Calu3 (cell line): ENCODE results near the gene TMEM178B. TPM values are rescaled to one million over a fixed set of nuclear protein-coding genes. Genes with fewer than 3 reads are reported as not detected.

Experiments used
- BruUV-seq: library from RNA; stranded (reverse); fragments of 400-500 nt; replicated peaks from 2 replicates; lab custom pipeline; 2021; lab: Mats Ljungman, UMichigan
- CTCF ChIA-PET: fragments of 300-600 bp; sonication (Branson Sonifier 250); formaldehyde crosslinking; loops from one replicate; lab custom pipeline; 2022; ENCODE audit warnings: antibody characterized with exemption; lab: Charles Lee
- DNase-seq: peaks from one replicate; pipeline ENCODE4 v3.0.0; 2022
- H3K27ac Mint-ChIP-seq: one replicate; pipeline ENCODE4 v1.8.0; 2022; ENCODE audit warnings: mixed read lengths; ENCODE audit not compliant: unreplicated experiment
- H3K27me3 Mint-ChIP-seq: one replicate; pipeline ENCODE4 v1.8.0; 2022; ENCODE audit warnings: mixed read lengths; ENCODE audit not compliant: unreplicated experiment
- H3K36me3 Mint-ChIP-seq: one replicate; pipeline ENCODE4 v1.8.0; 2022; ENCODE audit warnings: mild to moderate bottlenecking, moderate library complexity, mixed read lengths; ENCODE audit not compliant: insufficient read depth, unreplicated experiment
- H3K4me1 Mint-ChIP-seq: one replicate; pipeline ENCODE4 v1.8.0; 2022; ENCODE audit warnings: mild to moderate bottlenecking, low read depth, mixed read lengths; ENCODE audit not compliant: unreplicated experiment
- H3K4me3 Mint-ChIP-seq: one replicate; pipeline ENCODE4 v1.8.0; 2022; ENCODE audit warnings: mild to moderate bottlenecking, low read depth, moderate library complexity, mixed read lengths; ENCODE audit not compliant: unreplicated experiment
- H3K9me3 Mint-ChIP-seq: one replicate; pipeline ENCODE4 v1.8.0; 2022; ENCODE audit warnings: low read depth, mixed read lengths; ENCODE audit not compliant: unreplicated experiment
- CTCF ChIP-seq: fragments of 200-600 bp; IDR thresholded peaks from one replicate; pipeline ENCODE4 v1.8.0; 2022; ENCODE audit warnings: antibody characterized with exemption; ENCODE audit not compliant: unreplicated experiment
- intact Hi-C: fragments of 100-400 bp; cut with micrococcal nuclease; formaldehyde crosslinking; loops from one replicate; pipeline ENCODE4 v1.10.0; 2022; ENCODE audit not compliant: unreplicated experiment
- total RNA-seq: library from RNA; stranded (reverse); gene quantifications from 2 replicates; pipeline ENCODE4 v1.2.3, GENCODE V29; 2022

TMEM178B gene
- total RNA-seq, 1 experiment from 2014 or later = 1.5 TPM

- Mint-ChIP-seq H3K27me3 (no peaks in the 10 kb centered on the region), H3K27ac (no peak overlapping the region), H3K4me3 (no peak overlapping the region), H3K36me3 (no peaks in the 10 kb centered on the region), H3K4me1 (no peaks in the 10 kb centered on the region), H3K9me3 (peaks cover 6% of the 10 kb centered on the region)
- CTCF ChIA-PET = no interaction called here
- BruUV-seq = no TSS peak
- TF ChIP-seq CTCF = no peak
- intact Hi-C loops = no loop called here
- no peak for DNase-seq
These were observed 248.5 kb downstream of the TMEM178B start for GRCh38 chr7:141322383-141322782.

GRCh38 chr7:141323826-141324225 lies 250.0 kb downstream of the TMEM178B start:
- Mint-ChIP-seq H3K4me1 (no peaks in the 10 kb centered on the region), H3K36me3 (no peaks in the 10 kb centered on the region), H3K27ac (no peak overlapping the region), H3K4me3 (no peak overlapping the region), H3K9me3 (peaks cover 6% of the 10 kb centered on the region), H3K27me3 (no peaks in the 10 kb centered on the region)
- CTCF ChIA-PET = no interaction called here
- TF ChIP-seq CTCF = no peak
- DNase-seq = no peak
- intact Hi-C loops = no loop called here
- no TSS peak for BruUV-seq

- no peaks in the 10 kb centered on the region for H3K4me1 Mint-ChIP-seq
- H3K4me3 Mint-ChIP-seq = no peak overlapping the region
- CTCF ChIA-PET = no interaction called here
- H3K9me3 Mint-ChIP-seq = peaks cover 8% of the 10 kb centered on the region
- intact Hi-C loops = no loop called here
- H3K27me3 Mint-ChIP-seq = no peaks in the 10 kb centered on the region
- TF ChIP-seq CTCF = no peak
- no peaks in the 10 kb centered on the region for H3K36me3 Mint-ChIP-seq
- BruUV-seq = no TSS peak
- no peak for DNase-seq
- H3K27ac Mint-ChIP-seq = no peak overlapping the region
These were observed 251.0 kb downstream of the TMEM178B start for GRCh38 chr7:141324870-141325269.

- intact Hi-C loops = no loop called here
- Mint-ChIP-seq H3K27ac (no peak overlapping the region), H3K4me3 (no peak overlapping the region), H3K9me3 (peaks cover 8% of the 10 kb centered on the region), H3K27me3 (no peaks in the 10 kb centered on the region), H3K4me1 (no peaks in the 10 kb centered on the region), H3K36me3 (no peaks in the 10 kb centered on the region)
- BruUV-seq = no TSS peak
- TF ChIP-seq CTCF = no peak
- no peak for DNase-seq
- CTCF ChIA-PET = no interaction called here
These were observed 251.4 kb downstream of the TMEM178B start for GRCh38 chr7:141325275-141325674.
